ENCODE measurements around the gene DDC.

DDC gene

GRCh38 chr7:50446542-50446960, 118.7 kb downstream of the DDC start:
- TF ChIP-seq CTCF (conservative IDR thresholded peaks at IDR 0.05; ENCODE audit: low read depth), result no peak
- ChIA-PET POLR2A (ENCODE audit: low non-redundant PET) (no interaction called here), CTCF (interaction anchor here (0.9 kb wide), 1 partner anchor 21 kb away, joined by 3 read pairs; no protein-coding TSS in a partner anchor)
- no peak overlapping the region for H3K27ac ChIP-seq
- peak; percentile 82 for DNase-seq (ENCODE audit: low spot score)

- H3K27ac ChIP-seq, result no peak overlapping the region
- ChIA-PET POLR2A (ENCODE audit: low non-redundant PET) (interaction anchor here (0.6 kb wide), 1 partner anchor 315 kb away, joined by 3 read pairs; no protein-coding TSS in a partner anchor), CTCF (interaction anchor here (0.7 to 0.9 kb wide), 2 partner anchors 11 to 46 kb away, joined by 3 read pairs; no protein-coding TSS in a partner anchor)
- TF ChIP-seq CTCF (conservative IDR thresholded peaks at IDR 0.05; ENCODE audit: low read depth), result no peak
- DNase-seq (ENCODE audit: low spot score), result peak; percentile 12
Measured at GRCh38 chr7:50436133-50436806, 128.9 kb downstream of the DDC start.

- ChIA-PET CTCF (interaction anchor here (0.5 kb wide), 1 partner anchor 730 kb away, joined by 3 read pairs; no protein-coding TSS in a partner anchor), POLR2A (ENCODE audit: low non-redundant PET) (no interaction called here)
- TF ChIP-seq CTCF (conservative IDR thresholded peaks at IDR 0.05; ENCODE audit: low read depth), result no peak
- DNase-seq (ENCODE audit: low spot score), result no peak
- H3K27ac ChIP-seq, result no peak overlapping the region
Measured at GRCh38 chr7:50431722-50432305, 133.4 kb downstream of the DDC start.

- POLR2A ChIA-PET (ENCODE audit: low non-redundant PET), result no interaction called here
- no peak overlapping the region for H3K27ac ChIP-seq
- TF ChIP-seq CTCF (conservative IDR thresholded peaks at IDR 0.05; ENCODE audit: low read depth), result no peak
- no peak for DNase-seq (ENCODE audit: low spot score)
- CTCF ChIA-PET, result no interaction called here
Measured at GRCh38 chr7:50431316-50431715, 133.9 kb downstream of the DDC start.

GRCh38 chr7:50428911-50429310, 136.3 kb downstream of the DDC start:
- TF ChIP-seq CTCF (conservative IDR thresholded peaks at IDR 0.05; ENCODE audit: low read depth), result no peak
- ChIA-PET CTCF (no interaction called here), POLR2A (ENCODE audit: low non-redundant PET) (no interaction called here)
- no peak for DNase-seq (ENCODE audit: low spot score)
- H3K27ac ChIP-seq, result no peak overlapping the region

- DNase-seq (ENCODE audit: low spot score), result no peak
- CTCF ChIA-PET, result no interaction called here
- H3K27ac ChIP-seq, result no peak overlapping the region
- POLR2A ChIA-PET (ENCODE audit: low non-redundant PET), result no interaction called here
- TF ChIP-seq CTCF (conservative IDR thresholded peaks at IDR 0.05; ENCODE audit: low read depth), result no peak
Measured at GRCh38 chr7:50427518-50427917, 137.7 kb downstream of the DDC start.
